Mononuclear cell (primary cell): Measurements from ENCODE around the gene RB1. TPM values are rescaled to one million over a fixed set of nuclear protein-coding genes. Genes with fewer than 3 reads are reported as not detected.
A peak's percentile ranks its signal among the peaks of the same experiment; 100 is the strongest.

Experiments
- H3K27me3 ChIP-seq: 2 replicates; pipeline ENCODE4 v1.6.0; 2011; ENCODE audit warnings: low read length, control low read depth; ENCODE audit not compliant: insufficient read depth
- H3K4me1 ChIP-seq: 2 replicates; pipeline ENCODE4 v1.5.1; 2011; ENCODE audit warnings: mild to moderate bottlenecking, low read length, control low read depth; ENCODE audit not compliant: insufficient read depth
- H3K4me3 ChIP-seq: 2 replicates; pipeline ENCODE4 v1.5.1; 2011; ENCODE audit warnings: mild to moderate bottlenecking, low read length, moderate library complexity
- H3K9me3 ChIP-seq: 2 replicates; pipeline ENCODE4 v1.5.1; 2011; ENCODE audit warnings: low read depth, mild to moderate bottlenecking, control low read depth, low read length
- total RNA-seq: library from RNA; depleted of rRNA; stranded (reverse); fragments of >200 nt; gene quantifications from one replicate; pipeline ENCODE4 v1.2.3, GENCODE V29; 2012

The RB1 gene
- 21.6 TPM for total RNA-seq

DNA sequence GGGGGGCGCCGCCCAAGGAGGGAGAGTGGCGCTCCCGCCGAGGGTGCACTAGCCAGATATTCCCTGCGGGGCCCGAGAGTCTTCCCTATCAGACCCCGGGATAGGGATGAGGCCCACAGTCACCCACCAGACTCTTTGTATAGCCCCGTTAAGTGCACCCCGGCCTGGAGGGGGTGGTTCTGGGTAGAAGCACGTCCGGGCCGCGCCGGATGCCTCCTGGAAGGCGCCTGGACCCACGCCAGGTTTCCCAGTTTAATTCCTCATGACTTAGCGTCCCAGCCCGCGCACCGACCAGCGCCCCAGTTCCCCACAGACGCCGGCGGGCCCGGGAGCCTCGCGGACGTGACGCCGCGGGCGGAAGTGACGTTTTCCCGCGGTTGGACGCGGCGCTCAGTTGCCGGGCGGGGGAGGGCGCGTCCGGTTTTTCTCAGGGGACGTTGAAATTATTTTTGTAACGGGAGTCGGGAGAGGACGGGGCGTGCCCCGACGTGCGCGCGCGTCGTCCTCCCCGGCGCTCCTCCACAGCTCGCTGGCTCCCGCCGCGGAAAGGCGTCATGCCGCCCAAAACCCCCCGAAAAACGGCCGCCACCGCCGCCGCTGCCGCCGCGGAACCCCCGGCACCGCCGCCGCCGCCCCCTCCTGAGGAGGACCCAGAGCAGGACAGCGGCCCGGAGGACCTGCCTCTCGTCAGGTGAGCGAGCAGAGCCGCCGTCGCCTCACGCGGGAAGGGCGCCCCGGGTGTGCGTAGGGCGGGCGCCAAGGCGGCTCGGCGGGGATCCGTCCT is at the start of gene RB1:
Gene RB1, plus strand, starts transcription at position 393 of the 784 bp plus-strand sequence. Its CDS starts 162 bp downstream, at position 555.
- peak within 1 kb of the TSS; percentile 97 for H3K4me3 ChIP-seq
- H3K9me3 ChIP-seq: no peaks in the 10 kb centered on the region
- H3K4me1 ChIP-seq: peaks cover 34% of the 10 kb centered on the region
- H3K27me3 ChIP-seq: no peaks in the 10 kb centered on the region

DNA sequence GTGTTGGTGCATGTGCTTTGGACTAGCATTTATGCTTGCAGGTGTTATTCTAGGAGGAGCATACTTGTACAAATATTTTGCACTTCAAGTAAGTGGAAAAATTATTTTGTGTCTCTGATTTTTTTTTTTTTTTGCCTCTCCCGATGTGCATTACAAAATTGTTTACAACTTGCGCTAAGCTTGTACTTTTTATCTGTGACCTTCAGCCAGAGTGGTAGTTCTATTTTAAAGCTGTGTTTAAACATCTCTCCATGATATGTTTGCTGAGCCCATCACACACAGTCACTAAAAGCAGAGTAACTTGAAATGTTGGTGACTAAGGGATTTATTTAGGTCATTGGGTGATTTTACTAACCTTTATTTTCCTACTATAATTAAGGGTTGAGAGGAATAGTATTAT is 49.7 kb upstream of the RB1 start:
- H3K4me3 ChIP-seq: no peak overlapping the region
- peaks cover 3% of the 10 kb centered on the region for H3K4me1 ChIP-seq
- H3K9me3 ChIP-seq: no peaks in the 10 kb centered on the region
- no peaks in the 10 kb centered on the region for H3K27me3 ChIP-seq

DNA sequence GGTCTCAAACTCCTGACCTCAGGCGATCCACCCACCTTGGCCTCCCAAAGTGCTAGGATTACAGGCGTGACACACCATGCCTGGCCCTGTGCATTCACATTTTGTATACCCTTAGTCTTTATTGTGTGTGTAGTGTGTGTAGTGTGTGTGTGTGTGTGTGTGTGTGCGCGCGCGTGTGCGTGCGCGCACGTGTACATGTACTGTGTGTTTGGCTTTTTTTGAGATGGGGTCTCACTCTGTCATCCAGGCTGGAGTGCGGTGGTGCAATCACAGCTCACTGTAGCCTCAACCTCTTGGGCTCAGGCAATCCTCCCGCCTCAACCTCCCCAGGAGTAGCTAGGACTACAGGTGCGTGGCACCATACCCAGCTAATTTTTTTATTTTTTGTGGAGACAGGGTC is 48.5 kb upstream of the RB1 start:
- H3K9me3 ChIP-seq: no peaks in the 10 kb centered on the region
- H3K4me3 ChIP-seq: no peak overlapping the region
- peaks cover 3% of the 10 kb centered on the region for H3K4me1 ChIP-seq
- no peaks in the 10 kb centered on the region for H3K27me3 ChIP-seq

DNA sequence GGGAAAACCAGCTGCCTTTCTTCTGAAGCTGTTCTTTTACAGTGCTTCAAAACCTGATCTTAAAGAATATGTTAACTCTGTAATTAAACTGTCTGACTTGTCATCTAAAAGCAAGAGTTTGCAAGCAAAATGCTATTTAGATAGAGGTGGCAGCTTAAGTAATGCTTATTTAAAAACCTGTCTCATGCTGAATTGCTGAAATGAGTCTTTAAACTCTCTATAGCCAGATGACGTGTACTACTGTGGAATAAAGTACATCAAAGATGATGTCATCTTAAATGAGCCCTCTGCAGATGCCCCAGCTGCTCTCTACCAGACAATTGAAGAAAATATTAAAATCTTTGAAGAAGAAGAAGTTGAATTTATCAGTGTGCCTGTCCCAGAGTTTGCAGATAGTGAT is 47.6 kb upstream of the RB1 start:
- H3K4me3 ChIP-seq: no peak overlapping the region
- H3K4me1 ChIP-seq: peaks cover 3% of the 10 kb centered on the region
- H3K27me3 ChIP-seq: no peaks in the 10 kb centered on the region
- H3K9me3 ChIP-seq: no peaks in the 10 kb centered on the region

DNA sequence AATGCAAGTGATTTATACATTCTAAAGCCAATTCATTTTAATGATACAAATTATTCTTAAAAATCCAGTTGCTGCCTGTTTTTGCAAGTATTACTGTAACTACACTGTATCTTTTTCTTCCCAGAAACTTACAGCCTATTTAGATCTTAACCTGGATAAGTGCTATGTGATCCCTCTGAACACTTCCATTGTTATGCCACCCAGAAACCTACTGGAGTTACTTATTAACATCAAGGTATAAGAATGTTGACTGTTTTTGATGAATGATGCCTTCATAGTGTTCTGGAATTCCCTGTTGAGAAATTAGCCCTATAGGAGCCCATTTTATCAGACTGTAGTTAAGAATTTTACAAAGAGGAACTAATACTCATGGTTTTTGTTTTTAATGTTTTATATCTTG is 45.5 kb upstream of the RB1 start:
- H3K27me3 ChIP-seq: no peaks in the 10 kb centered on the region
- no peaks in the 10 kb centered on the region for H3K9me3 ChIP-seq
- no peak overlapping the region for H3K4me3 ChIP-seq
- H3K4me1 ChIP-seq: no peaks in the 10 kb centered on the region

DNA sequence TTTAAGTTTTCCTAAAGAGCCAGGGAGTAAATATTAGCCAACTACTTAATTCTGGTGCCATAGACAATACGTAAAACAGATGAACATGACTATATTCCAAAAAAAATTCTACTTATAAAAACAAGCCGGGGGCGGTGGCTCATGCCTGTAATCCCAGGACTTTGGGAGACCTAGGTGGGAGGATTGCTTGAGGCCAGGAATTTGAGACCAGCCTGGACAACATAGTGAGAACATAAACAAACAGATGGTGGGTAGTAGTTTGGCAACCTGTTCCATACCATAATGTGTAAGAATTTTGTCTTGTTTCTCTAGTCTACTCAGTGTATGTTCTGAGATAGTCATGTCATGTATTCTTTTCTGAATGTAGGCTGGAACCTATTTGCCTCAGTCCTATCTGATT is 45.1 kb upstream of the RB1 start:
- Histone ChIP-seq H3K27me3 (no peaks in the 10 kb centered on the region), H3K4me1 (peaks cover 4% of the 10 kb centered on the region), H3K9me3 (no peaks in the 10 kb centered on the region), H3K4me3 (no peak overlapping the region)

DNA sequence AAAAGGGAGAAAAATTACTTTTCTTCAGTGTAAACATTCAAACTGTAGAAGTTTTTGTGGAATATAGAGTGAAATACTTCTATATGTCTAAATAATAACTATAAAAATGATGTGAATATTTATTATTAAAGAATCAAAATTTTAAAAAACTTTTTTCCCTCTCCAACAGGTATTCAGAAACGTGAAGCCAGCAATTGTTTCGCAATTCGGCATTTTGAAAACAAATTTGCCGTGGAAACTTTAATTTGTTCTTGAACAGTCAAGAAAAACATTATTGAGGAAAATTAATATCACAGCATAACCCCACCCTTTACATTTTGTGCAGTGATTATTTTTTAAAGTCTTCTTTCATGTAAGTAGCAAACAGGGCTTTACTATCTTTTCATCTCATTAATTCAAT is 42.6 kb upstream of the RB1 start:
- no peaks in the 10 kb centered on the region for H3K27me3 ChIP-seq
- peaks cover 21% of the 10 kb centered on the region for H3K4me1 ChIP-seq
- H3K9me3 ChIP-seq: no peaks in the 10 kb centered on the region

DNA sequence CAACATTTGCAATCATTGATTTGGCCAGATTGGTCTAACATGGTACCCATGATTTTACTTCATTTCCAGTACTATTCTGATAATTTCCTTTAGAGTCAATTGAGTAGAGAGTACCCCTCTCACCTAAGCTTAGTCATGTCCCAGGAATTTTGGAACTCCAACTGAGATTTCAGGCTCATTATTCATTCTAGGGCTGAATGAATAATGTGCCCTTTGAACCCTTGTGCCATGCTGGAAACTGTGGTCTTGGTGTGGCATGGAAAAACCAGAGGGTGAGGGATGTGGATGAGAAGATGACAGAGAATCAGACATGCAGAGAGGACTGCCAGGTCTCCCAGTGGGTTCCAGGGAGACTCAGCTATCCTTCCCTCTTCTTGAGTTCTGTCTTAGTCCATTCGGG is 40.4 kb upstream of the RB1 start:
- Histone ChIP-seq H3K9me3 (no peaks in the 10 kb centered on the region), H3K4me1 (peaks cover 23% of the 10 kb centered on the region), H3K27me3 (no peaks in the 10 kb centered on the region), H3K4me3 (no peak overlapping the region)

More for the DNA sequence above, 42.6 kb upstream of the RB1 start:
- H3K4me3 ChIP-seq: no peak overlapping the region

DNA sequence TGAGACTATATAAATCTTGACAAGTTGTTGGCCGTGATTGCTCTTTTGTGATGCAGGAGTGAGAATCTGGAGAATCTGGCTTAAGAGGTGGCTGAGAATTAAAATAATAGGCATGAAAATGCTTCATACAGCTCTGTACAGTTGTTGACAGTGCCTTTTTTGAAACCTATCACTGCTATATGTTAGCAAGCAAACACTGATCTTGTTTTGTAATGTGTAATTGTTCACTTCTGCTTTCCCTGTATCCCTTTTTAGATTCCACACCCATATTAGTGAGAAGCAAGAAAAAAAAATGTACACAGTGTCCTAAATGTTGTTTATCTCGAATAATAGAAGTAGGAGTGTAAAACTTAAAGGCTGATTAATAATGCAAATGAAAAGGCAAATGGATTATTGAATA is 39.5 kb upstream of the RB1 start:
- H3K4me3 ChIP-seq: no peak overlapping the region
- no peaks in the 10 kb centered on the region for H3K27me3 ChIP-seq
- H3K4me1 ChIP-seq: peaks cover 23% of the 10 kb centered on the region
- no peaks in the 10 kb centered on the region for H3K9me3 ChIP-seq

DNA sequence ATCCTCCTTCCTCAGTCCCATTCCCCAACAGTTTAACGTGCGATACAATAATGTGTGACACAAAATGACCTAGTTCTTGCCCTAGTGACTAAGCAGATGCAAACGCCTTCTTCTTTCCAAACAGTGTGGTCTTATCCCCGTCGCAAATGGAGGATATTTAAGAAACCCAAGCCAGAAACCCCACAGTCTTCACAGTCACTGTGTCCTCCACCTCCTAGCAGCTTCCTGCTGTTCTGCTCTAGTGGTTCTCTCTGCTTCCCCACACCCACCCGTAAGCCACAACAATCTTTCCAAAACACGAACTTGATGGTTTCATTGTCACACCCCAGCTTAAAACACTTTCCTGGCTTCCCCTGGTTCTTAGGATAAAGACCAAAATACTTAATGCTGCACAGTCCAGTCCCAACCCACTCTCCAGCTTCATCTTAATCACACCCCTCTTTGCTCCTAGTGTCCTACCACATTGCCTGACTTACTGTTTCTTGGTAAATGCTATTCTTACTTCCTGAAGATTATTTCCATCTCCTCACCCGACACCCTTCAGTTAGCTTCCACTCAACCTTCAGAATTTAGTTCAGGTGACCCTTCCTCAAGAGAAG is 38.2 kb upstream of the RB1 start:
- H3K4me3 ChIP-seq: no peak overlapping the region
- no peaks in the 10 kb centered on the region for H3K27me3 ChIP-seq
- no peaks in the 10 kb centered on the region for H3K9me3 ChIP-seq
- H3K4me1 ChIP-seq: peaks cover 23% of the 10 kb centered on the region

DNA sequence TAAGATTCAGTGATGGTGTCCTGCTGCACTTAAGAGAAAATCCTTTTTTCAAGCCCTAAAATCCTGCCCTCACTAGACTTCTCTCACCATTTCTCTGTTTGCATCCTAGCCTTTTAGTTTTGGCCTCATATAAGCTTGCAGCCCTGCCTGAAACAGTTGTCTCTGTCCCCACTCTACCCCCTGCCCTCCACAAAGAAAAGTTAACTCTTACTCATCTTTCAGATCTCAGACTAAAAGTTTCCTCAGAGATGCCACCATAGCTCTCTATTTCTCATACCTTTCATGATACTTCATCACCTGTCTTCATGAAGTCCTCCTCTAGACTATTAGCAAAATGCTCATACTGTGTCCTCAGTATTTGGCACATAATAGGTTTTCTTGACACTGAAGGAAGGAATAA is 37.4 kb upstream of the RB1 start:
- no peaks in the 10 kb centered on the region for H3K9me3 ChIP-seq
- H3K27me3 ChIP-seq: no peaks in the 10 kb centered on the region
- H3K4me3 ChIP-seq: no peak overlapping the region
- H3K4me1 ChIP-seq: peaks cover 23% of the 10 kb centered on the region

DNA sequence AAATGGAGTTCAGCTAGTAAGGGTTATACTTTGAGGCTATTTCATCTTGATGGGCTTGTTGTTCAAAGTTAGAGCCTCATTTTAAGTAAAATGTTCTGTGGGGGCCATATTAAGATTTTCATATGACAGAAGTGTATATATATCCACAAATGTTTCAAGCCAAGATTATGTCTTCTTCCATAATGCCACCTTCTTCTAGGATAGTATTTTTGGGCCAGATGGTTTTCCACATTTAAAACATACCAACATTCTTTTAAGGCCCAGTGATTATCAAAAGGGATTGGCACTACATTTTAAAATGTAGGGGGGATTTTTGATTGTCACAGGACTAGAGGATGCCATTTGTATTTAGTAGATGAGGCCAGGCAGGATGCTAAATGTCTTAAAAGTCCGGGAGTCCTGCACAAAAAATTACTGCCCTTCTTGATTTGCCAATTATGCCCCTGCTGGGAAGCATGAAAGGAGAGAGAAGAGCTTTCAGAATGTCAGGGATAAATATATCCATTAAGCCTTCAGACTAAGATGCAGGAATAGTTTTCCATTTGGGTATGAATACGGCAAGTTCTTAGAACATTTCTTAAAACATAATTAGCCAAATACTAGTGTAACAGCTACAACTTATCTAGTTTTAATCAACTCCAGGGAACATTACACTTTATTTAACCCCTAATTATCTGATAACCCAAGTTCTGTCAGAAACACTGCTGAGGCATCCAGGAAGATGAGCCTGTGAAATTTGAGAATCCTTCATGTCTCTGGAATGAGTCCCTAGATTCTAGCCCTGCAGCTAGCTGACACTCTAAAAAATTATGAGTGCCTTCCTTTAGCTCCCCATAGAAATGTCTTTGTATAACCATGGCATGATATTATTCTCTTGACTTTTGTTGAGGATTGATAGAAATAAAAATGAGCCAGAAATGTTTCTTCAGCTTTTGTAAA is 36.6 kb upstream of the RB1 start:
- Histone ChIP-seq H3K27me3 (no peaks in the 10 kb centered on the region), H3K4me3 (no peak overlapping the region), H3K9me3 (no peaks in the 10 kb centered on the region), H3K4me1 (peaks cover 23% of the 10 kb centered on the region)

DNA sequence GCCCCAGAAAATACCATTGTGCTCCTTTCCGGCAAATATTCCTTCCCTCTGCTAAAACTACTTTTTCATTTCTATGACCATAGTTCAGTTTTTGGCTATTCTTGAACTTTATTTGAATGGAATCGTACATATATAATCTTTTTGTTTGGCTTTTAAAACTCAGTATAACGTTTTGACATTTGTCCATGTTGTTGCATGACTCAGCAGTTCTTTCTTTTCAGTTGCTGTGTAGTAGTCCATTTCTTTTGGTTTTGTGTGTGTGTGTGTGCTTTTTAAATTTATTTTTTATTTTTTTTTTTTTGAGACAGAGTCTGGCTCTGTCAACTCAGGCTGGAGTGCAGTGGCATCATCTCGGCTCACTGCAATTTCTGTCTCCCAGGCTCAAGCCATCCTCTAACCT is 35.5 kb upstream of the RB1 start:
- Histone ChIP-seq H3K9me3 (no peaks in the 10 kb centered on the region), H3K4me3 (no peak overlapping the region), H3K27me3 (no peaks in the 10 kb centered on the region), H3K4me1 (peaks cover 23% of the 10 kb centered on the region)

DNA sequence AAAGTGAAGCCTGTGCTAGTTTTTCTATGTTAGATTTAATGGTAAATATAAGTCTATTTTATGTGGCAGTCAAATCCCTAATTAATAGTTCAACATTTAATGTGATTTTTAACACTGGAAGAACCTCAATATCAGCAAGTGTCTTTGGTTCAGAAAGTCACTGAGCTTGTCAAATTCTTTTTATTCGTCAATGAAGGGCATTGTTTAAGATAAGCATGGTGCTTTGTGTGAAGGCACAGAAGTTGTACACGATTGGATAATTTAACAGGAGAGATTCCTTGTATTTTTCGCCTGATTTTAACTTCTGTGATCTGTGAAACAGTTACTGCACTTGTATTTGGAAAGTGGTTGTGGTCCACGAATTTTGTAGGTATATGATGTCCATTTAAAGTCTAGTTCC is 30.2 kb upstream of the RB1 start:
- H3K9me3 ChIP-seq: no peaks in the 10 kb centered on the region
- H3K4me3 ChIP-seq: no peak overlapping the region
- H3K27me3 ChIP-seq: no peaks in the 10 kb centered on the region
- no peaks in the 10 kb centered on the region for H3K4me1 ChIP-seq

DNA sequence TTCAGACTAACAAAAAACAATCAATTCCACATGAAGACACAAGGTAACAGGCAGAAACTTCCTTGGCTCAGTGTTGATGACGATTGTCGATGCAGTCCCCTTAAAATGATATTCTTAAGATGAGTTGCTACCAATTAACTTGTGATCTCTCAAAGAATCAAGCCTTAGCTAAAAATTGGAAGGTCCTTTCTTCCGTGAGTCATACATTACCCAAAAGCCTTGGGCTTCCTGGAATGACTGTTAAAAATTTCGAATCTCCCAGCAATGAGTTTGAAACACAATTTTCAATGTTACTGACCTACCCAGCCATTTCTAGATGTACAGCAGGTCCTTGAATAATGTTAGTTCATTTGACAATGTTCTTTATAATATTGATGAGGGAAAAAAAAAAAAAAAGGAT is 28.0 kb upstream of the RB1 start:
- H3K27me3 ChIP-seq: no peaks in the 10 kb centered on the region
- no peaks in the 10 kb centered on the region for H3K4me1 ChIP-seq
- no peaks in the 10 kb centered on the region for H3K9me3 ChIP-seq
- H3K4me3 ChIP-seq: no peak overlapping the region
